Right lobe of liver (tissue), 4 donors: ENCODE data around the gene CCR8.

Source experiments
- CTCF ChIP-seq, 4 donors: fragments of 200-600 bp in 3 of 4; fragments of 450-650 bp in 1 of 4; IDR thresholded peaks; one replicate each; pipeline versions ENCODE4 v1.5.1 to v1.8.0; 2016 to 2022; ENCODE audit warnings: antibody characterized with exemption in 4 of 4, mild to moderate bottlenecking in 2 of 4
- POLR2A ChIP-seq: fragments of 450-650 bp; IDR thresholded peaks from one replicate; pipeline ENCODE4 v1.6.1; 2017; ENCODE audit warnings: antibody characterized with exemption, mild to moderate bottlenecking
- donor health status: DM: no; HTN: no; CAD: no.
- donor health status: DM: no; HTN: no; CAD: no.
- donor health status: DM: no; HTN: yes; CAD: no.

DNA sequence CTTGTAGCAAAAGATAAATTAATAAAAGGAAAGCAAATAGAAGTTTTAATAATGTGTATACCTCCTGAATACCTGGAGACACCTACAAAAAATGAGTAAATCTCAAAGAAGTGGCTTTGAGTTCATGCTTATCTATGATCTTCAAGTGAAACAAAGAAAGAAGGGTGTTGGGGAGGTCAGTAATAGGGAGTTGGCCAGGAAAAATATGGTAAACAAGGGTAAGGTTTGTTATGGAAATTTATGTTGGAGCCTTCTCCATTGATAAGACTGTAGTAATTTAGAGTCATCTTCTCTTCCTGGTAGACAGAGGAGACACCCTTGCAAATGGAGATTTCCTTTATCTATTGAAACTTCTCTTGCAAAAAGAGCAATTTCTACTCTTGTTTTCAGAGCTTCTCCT is 6.6 kb upstream of the CCR8 start:
- no peak for TF ChIP-seq CTCF (IDR thresholded peaks at IDR 0.05)
- no peak for TF ChIP-seq POLR2A
